A549 (cell line): Measurements from ENCODE around the gene ARL8B. TPM values are rescaled to one million over a fixed set of nuclear protein-coding genes. Genes with fewer than 3 reads are reported as not detected.

ENCODE experiments used
- CBX8 ChIP-seq: fragments of 200-600 bp; sonication (generic); IDR thresholded peaks from 2 replicates; pipeline ENCODE4 v1.6.1; 2016
- CHD4 ChIP-seq: fragments of 200-600 bp; sonication (generic); IDR thresholded peaks from 2 replicates; pipeline ENCODE4 v1.6.1; 2016; ENCODE audit warnings: antibody characterized with exemption, mild to moderate bottlenecking, borderline replicate concordance
- EP300 ChIP-seq, 2 experiments: fragments of >200 bp; sonication (Bioruptor Twin); formaldehyde crosslinking; IDR thresholded peaks; 2 replicates in 1 of 2; 3 replicates in 1 of 2; pipeline ENCODE4 v1.6.1; 2016 to 2017
- FOSB ChIP-seq: fragments of 250-450 bp; sonication (Bioruptor Pico); IDR thresholded peaks from 2 replicates; pipeline ENCODE4 v1.5.0; 2020; ENCODE audit warnings: mild to moderate bottlenecking, moderate library complexity
- HDAC2 ChIP-seq: fragments of 200-600 bp; sonication (generic); IDR thresholded peaks from 2 replicates; pipeline ENCODE4 v1.6.1; 2016
- HOXB13 ChIP-seq: fragments of 250-450 bp; sonication (Bioruptor Pico); IDR thresholded peaks from 2 replicates; pipeline ENCODE4 v1.5.0; 2020; ENCODE audit warnings: low read depth, mild to moderate bottlenecking, moderate library complexity
- HOXB5 ChIP-seq: fragments of 250-450 bp; sonication (Bioruptor Pico); IDR thresholded peaks from 2 replicates; pipeline ENCODE4 v1.5.0; 2020; ENCODE audit warnings: mild to moderate bottlenecking, moderate library complexity
- KDM5A ChIP-seq: fragments of 200-600 bp; sonication (generic); IDR thresholded peaks from 2 replicates; pipeline ENCODE4 v1.6.1; 2016; ENCODE audit warnings: antibody characterized with exemption, mild to moderate bottlenecking
- MYC ChIP-seq: IDR thresholded peaks from 2 replicates; pipeline ENCODE4 v1.6.1; 2012; ENCODE audit warnings: mild to moderate bottlenecking, inconsistent platforms, low read length, improper control_type of control experiment, borderline replicate concordance
- NR3C1 ChIP-seq: fragments of >200 bp; sonication (Bioruptor Twin); formaldehyde crosslinking; IDR thresholded peaks from 3 replicates; pipeline ENCODE4 v1.6.1; 2017
- PHF8 ChIP-seq: fragments of 200-600 bp; sonication (generic); IDR thresholded peaks from 2 replicates; pipeline ENCODE4 v1.6.1; 2016; ENCODE audit warnings: low read depth, mild to moderate bottlenecking, antibody characterized with exemption, moderate library complexity, borderline replicate concordance
- POLR2AphosphoS2 ChIP-seq: conservative IDR thresholded peaks from 2 replicates; pipeline ENCODE4 v1.6.1; 2012; ENCODE audit warnings: low read length, improper control_type of control experiment, inconsistent platforms
- RAD21 ChIP-seq, 2 experiments: fragments of >200 bp in 1 of 2; sonication (Bioruptor Twin) in 1 of 2; formaldehyde crosslinking in 1 of 2; IDR thresholded peaks in 1 of 2; conservative IDR thresholded peaks in 1 of 2; 2 replicates in 1 of 2; 3 replicates in 1 of 2; pipeline ENCODE4 v1.6.1; 2012 to 2018; ENCODE audit warnings: inconsistent platforms in 1 of 2
- RNF2 ChIP-seq: fragments of 200-600 bp; sonication (generic); IDR thresholded peaks from 2 replicates; pipeline ENCODE4 v1.6.1; 2016; ENCODE audit warnings: low read depth, mild to moderate bottlenecking, antibody characterized with exemption, moderate library complexity, borderline replicate concordance
- TP53 ChIP-seq: fragments of 250-450 bp; sonication (Bioruptor Pico); IDR thresholded peaks from 2 replicates; pipeline ENCODE4 v1.5.0; 2021; ENCODE audit warnings: mild to moderate bottlenecking, moderate library complexity
- ZFP36 ChIP-seq: fragments of 450-650 bp; IDR thresholded peaks from 2 replicates; pipeline ENCODE4 v1.6.1; 2014; ENCODE audit warnings: borderline replicate concordance; ENCODE audit not compliant: partially characterized antibody
- ZNF302 ChIP-seq: fragments of 250-450 bp; sonication (Bioruptor Pico); IDR thresholded peaks from 2 replicates; pipeline ENCODE4 v1.9.0; 2021; ENCODE audit warnings: inconsistent platforms, mild to moderate bottlenecking, moderate library complexity
- ZSCAN20 ChIP-seq: fragments of 250-450 bp; sonication (Bioruptor Pico); IDR thresholded peaks from 2 replicates; pipeline ENCODE4 v1.8.0; 2022; ENCODE audit warnings: mild to moderate bottlenecking, moderate library complexity
- polyA plus RNA-seq, 4 experiments: library from polyadenylated mRNA; depleted of rRNA in 3 of 4; stranded (reverse); fragments of >200 nt; fragmentation: RNase III in 1 of 4; extraction: RNeasy Plus Mini Kit Qiagen cat#74134 plus additional on column Dnase treatment in 1 of 4; gene quantifications; 2 replicates in 3 of 4; 3 replicates in 1 of 4; pipeline ENCODE4 v1.2.3, GENCODE V29; 2011 to 2017
- TF ChIP-seq, protein P1 (sequence below): fragments of >200 bp; sonication (Bioruptor Twin); formaldehyde crosslinking; IDR thresholded peaks from 3 replicates; pipeline ENCODE4 v1.5.1; 2016
- TF ChIP-seq, protein P2 (sequence below): fragments of 250-450 bp; sonication (Bioruptor Pico); IDR thresholded peaks from 2 replicates; pipeline ENCODE4 v1.5.0; 2021; ENCODE audit warnings: mild to moderate bottlenecking, moderate library complexity, borderline replicate concordance
- TF ChIP-seq, protein P3 (sequence below): fragments of 250-450 bp; sonication (Bioruptor Pico); IDR thresholded peaks from 2 replicates; pipeline ENCODE4 v1.5.0; 2020; ENCODE audit warnings: low read depth, mild to moderate bottlenecking, moderate library complexity
- TF ChIP-seq, protein P4 (sequence below): IDR thresholded peaks from 2 replicates; pipeline ENCODE4 v1.6.1; 2012; ENCODE audit warnings: low read depth, borderline replicate concordance
- TF ChIP-seq, protein P5 (sequence below): IDR thresholded peaks from 2 replicates; pipeline ENCODE4 v1.6.1; 2012
- TF ChIP-seq, protein P6 (sequence below): IDR thresholded peaks from 2 replicates; pipeline ENCODE4 v1.6.1; 2012

The ARL8B gene
- polyA plus RNA-seq, 2 of the 4 experiments (the other 2 are of a cell fraction), result 51.2 to 51.7 TPM

DNA sequence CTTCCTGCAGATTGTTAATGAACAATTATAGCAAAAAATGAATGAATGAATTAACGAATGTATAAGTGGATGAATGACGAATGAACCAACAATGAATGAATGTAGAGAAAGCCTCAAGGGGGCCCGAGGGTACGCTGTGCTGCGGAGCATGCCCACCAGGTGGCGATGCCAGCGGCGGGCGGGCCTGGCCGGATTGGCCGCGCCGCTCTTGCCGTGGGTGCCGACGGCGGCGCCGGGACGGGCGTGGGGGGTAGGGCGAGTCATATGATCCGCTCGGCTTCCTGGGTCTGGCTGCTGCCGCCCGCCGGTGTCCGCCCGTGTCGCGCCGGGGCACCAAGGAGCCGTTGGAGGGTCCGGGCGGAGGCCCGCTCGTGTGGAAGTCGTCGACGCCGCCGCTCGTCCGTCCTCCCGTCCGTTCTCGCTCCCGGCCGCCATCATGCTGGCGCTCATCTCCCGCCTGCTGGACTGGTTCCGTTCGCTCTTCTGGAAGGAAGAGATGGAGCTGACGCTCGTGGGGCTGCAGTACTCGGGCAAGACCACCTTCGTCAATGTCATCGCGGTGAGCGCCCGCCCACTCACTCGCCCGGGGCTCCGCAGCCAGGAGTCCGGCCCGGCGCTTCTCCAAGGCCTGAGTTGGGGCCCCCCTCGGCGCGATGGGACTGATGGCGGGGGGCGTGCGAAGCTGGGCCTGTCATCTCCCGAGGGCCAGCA, at the start of gene ARL8B (continued):
- TF ChIP-seq, protein P1, sequence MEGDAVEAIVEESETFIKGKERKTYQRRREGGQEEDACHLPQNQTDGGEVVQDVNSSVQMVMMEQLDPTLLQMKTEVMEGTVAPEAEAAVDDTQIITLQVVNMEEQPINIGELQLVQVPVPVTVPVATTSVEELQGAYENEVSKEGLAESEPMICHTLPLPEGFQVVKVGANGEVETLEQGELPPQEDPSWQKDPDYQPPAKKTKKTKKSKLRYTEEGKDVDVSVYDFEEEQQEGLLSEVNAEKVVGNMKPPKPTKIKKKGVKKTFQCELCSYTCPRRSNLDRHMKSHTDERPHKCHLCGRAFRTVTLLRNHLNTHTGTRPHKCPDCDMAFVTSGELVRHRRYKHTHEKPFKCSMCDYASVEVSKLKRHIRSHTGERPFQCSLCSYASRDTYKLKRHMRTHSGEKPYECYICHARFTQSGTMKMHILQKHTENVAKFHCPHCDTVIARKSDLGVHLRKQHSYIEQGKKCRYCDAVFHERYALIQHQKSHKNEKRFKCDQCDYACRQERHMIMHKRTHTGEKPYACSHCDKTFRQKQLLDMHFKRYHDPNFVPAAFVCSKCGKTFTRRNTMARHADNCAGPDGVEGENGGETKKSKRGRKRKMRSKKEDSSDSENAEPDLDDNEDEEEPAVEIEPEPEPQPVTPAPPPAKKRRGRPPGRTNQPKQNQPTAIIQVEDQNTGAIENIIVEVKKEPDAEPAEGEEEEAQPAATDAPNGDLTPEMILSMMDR, result peak; percentile 93
- no peak for TF ChIP-seq ZNF302 (CRISPR knock-in tag)
- no peak for TF ChIP-seq CHD4
- TF ChIP-seq EP300 (IDR thresholded peaks at IDR 0.05), result no peak
- no peak for TF ChIP-seq ZSCAN20 (CRISPR knock-in tag)
- TF ChIP-seq, protein P2, sequence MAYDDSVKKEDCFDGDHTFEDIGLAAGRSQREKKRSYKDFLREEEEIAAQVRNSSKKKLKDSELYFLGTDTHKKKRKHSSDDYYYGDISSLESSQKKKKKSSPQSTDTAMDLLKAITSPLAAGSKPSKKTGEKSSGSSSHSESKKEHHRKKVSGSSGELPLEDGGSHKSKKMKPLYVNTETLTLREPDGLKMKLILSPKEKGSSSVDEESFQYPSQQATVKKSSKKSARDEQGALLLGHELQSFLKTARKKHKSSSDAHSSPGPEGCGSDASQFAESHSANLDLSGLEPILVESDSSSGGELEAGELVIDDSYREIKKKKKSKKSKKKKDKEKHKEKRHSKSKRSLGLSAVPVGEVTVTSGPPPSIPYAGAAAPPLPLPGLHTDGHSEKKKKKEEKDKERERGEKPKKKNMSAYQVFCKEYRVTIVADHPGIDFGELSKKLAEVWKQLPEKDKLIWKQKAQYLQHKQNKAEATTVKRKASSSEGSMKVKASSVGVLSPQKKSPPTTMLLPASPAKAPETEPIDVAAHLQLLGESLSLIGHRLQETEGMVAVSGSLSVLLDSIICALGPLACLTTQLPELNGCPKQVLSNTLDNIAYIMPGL (CRISPR knock-in tag), result peak; percentile 65; the same call in 1 of the 2 replicates
- TF ChIP-seq, protein P3, sequence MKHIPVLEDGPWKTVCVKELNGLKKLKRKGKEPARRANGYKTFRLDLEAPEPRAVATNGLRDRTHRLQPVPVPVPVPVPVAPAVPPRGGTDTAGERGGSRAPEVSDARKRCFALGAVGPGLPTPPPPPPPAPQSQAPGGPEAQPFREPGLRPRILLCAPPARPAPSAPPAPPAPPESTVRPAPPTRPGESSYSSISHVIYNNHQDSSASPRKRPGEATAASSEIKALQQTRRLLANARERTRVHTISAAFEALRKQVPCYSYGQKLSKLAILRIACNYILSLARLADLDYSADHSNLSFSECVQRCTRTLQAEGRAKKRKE, result no peak
- TF ChIP-seq PHF8, result peak; percentile 97
- TF ChIP-seq POLR2AphosphoS2, result no peak
- no peak for TF ChIP-seq HOXB13 (CRISPR knock-in tag)
- no peak for TF ChIP-seq HDAC2
- TF ChIP-seq FOSB (CRISPR knock-in tag), result no peak
- TF ChIP-seq NR3C1, result no peak
- TF ChIP-seq, protein P4, sequence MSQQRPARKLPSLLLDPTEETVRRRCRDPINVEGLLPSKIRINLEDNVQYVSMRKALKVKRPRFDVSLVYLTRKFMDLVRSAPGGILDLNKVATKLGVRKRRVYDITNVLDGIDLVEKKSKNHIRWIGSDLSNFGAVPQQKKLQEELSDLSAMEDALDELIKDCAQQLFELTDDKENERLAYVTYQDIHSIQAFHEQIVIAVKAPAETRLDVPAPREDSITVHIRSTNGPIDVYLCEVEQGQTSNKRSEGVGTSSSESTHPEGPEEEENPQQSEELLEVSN, result peak; percentile 28; the same call in 1 of the 2 replicates
- TF ChIP-seq MYC, result no peak; the same call in 1 of the 2 replicates
- TF ChIP-seq HOXB5 (CRISPR knock-in tag), result 0 out of 2 replicates have a peak, but pooled peaks have one; percentile 33
- TF ChIP-seq, protein P5, sequence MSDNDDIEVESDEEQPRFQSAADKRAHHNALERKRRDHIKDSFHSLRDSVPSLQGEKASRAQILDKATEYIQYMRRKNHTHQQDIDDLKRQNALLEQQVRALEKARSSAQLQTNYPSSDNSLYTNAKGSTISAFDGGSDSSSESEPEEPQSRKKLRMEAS, result peak; percentile 72
- TF ChIP-seq RAD21 (conservative IDR thresholded peaks at IDR 0.05 in 1 of 2, IDR thresholded peaks at IDR 0.05 in 1 of 2), result peak; percentile 30 to 59
- TF ChIP-seq KDM5A, result peak; percentile 76
- TF ChIP-seq CBX8, result no peak
- no peak for TF ChIP-seq TP53 (CRISPR knock-in tag)
- TF ChIP-seq, protein P6, sequence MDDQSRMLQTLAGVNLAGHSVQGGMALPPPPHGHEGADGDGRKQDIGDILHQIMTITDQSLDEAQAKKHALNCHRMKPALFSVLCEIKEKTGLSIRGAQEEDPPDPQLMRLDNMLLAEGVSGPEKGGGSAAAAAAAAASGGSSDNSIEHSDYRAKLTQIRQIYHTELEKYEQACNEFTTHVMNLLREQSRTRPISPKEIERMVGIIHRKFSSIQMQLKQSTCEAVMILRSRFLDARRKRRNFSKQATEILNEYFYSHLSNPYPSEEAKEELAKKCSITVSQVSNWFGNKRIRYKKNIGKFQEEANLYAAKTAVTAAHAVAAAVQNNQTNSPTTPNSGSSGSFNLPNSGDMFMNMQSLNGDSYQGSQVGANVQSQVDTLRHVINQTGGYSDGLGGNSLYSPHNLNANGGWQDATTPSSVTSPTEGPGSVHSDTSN, result peak; percentile 55; the same call in 1 of the 2 replicates
- no peak for TF ChIP-seq RNF2
- no peak for TF ChIP-seq ZFP36
